Measurements from ENCODE around the gene ANKRD7.

DNA sequence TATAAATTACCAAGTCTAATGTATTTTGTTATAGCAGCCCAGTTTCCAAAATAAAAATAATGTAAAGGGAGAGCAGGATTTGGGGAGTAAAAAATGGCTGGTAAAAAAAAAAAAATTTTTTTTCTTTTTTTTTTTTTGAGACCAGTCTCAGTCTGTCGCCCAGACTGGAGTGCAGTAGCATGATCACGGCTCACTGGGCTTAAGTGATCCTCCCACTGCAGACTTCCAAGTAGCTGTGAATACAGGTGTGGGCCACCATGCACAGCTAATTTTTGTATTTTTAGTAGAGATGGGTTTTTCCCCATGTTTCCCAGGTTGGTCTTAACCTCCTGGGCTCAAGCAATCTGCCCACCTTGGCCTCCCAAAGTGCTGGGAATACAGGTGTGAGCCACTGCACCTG is 45.3 kb upstream of the ANKRD7 start:
- no peak for TF ChIP-seq PREB (CRISPR knock-in tag; IDR thresholded peaks at IDR 0.05; ENCODE audit: borderline replicate concordance)
- no peak for TF ChIP-seq CTCF (IDR thresholded peaks at IDR 0.05)
- TF ChIP-seq ETV6 (CRISPR knock-in tag; IDR thresholded peaks at IDR 0.05) = no peak
- no peak for TF ChIP-seq ZBTB21 (CRISPR knock-in tag; IDR thresholded peaks at IDR 0.05; ENCODE audit: borderline replicate concordance)
- no peak for TF ChIP-seq OVOL2 (CRISPR knock-in tag; IDR thresholded peaks at IDR 0.05; ENCODE audit: borderline replicate concordance)
- no peak for TF ChIP-seq ZNF396 (CRISPR knock-in tag; IDR thresholded peaks at IDR 0.05; ENCODE audit: borderline replicate concordance)
- no peak for TF ChIP-seq GABPB1 (CRISPR knock-in tag; IDR thresholded peaks at IDR 0.05)
- TF ChIP-seq, protein P1, sequence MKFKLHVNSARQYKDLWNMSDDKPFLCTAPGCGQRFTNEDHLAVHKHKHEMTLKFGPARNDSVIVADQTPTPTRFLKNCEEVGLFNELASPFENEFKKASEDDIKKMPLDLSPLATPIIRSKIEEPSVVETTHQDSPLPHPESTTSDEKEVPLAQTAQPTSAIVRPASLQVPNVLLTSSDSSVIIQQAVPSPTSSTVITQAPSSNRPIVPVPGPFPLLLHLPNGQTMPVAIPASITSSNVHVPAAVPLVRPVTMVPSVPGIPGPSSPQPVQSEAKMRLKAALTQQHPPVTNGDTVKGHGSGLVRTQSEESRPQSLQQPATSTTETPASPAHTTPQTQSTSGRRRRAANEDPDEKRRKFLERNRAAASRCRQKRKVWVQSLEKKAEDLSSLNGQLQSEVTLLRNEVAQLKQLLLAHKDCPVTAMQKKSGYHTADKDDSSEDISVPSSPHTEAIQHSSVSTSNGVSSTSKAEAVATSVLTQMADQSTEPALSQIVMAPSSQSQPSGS (CRISPR knock-in tag; IDR thresholded peaks at IDR 0.05; ENCODE audit: borderline replicate concordance, low read depth) = no peak
- no peak for TF ChIP-seq ATF3 (CRISPR knock-in tag; conservative IDR thresholded peaks at IDR 0.05)
- TF ChIP-seq CBFB (CRISPR knock-in tag; IDR thresholded peaks at IDR 0.05; ENCODE audit: low read depth) = no peak
- TF ChIP-seq, protein P2, sequence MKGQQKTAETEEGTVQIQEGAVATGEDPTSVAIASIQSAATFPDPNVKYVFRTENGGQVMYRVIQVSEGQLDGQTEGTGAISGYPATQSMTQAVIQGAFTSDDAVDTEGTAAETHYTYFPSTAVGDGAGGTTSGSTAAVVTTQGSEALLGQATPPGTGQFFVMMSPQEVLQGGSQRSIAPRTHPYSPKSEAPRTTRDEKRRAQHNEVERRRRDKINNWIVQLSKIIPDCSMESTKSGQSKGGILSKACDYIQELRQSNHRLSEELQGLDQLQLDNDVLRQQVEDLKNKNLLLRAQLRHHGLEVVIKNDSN (CRISPR knock-in tag; IDR thresholded peaks at IDR 0.05) = no peak

All from WTC11 (cell line).